Measurements from ENCODE around the gene CEBPB.
A peak's percentile ranks its signal among the peaks of the same experiment; 100 is the strongest.
"Not testable (repeated sequence)": the region's sequence is repeated elsewhere in the genome, so short reads cannot be mapped to it uniquely, and the experiment has no call there.

CEBPB gene

GRCh38 chr20:50153500-50154377 lies 36.9 kb upstream of the CEBPB start, which contains the start of gene PEDS1:
PEDS1 (minus strand) TSS chr20:50153723; CDS start chr20:50153637, 86 bp downstream.
- peaks cover 47% of the 10 kb centered on the region for H3K4me1 Mint-ChIP-seq
- no peaks in the 10 kb centered on the region for H3K27me3 Mint-ChIP-seq
- peak within 1 kb of the TSS; percentile 87 for H3K4me3 Mint-ChIP-seq
- peaks cover 2% of the 10 kb centered on the region for H3K36me3 Mint-ChIP-seq
- H3K9me3 Mint-ChIP-seq, result no peaks in the 10 kb centered on the region
- H3K27ac Mint-ChIP-seq, result peak within 1 kb of the TSS; percentile 74

- H3K27me3 Mint-ChIP-seq, H3K4me3 Mint-ChIP-seq, H3K36me3 Mint-ChIP-seq, H3K4me1 Mint-ChIP-seq, H3K9me3 Mint-ChIP-seq, H3K27ac Mint-ChIP-seq: not testable (repeated sequence)
Observed at GRCh38 chr20:50161494-50161893, 29.1 kb upstream of the CEBPB start.

GRCh38 chr20:50163570-50164317 lies 26.9 kb upstream of the CEBPB start:
- Mint-ChIP-seq H3K27me3 (no peaks in the 10 kb centered on the region), H3K9me3 (no peaks in the 10 kb centered on the region), H3K36me3 (no peaks in the 10 kb centered on the region), H3K4me1 (peaks cover 9% of the 10 kb centered on the region), H3K4me3 (no peak overlapping the region), H3K27ac (no peak overlapping the region)

- Mint-ChIP-seq H3K4me1 (peaks cover 14% of the 10 kb centered on the region), H3K27me3 (peaks cover 2% of the 10 kb centered on the region), H3K36me3 (no peaks in the 10 kb centered on the region), H3K27ac (peak overlapping the region; percentile 4), H3K4me3 (peak overlapping the region; percentile 15), H3K9me3 (no peaks in the 10 kb centered on the region)
Observed at GRCh38 chr20:50165684-50166554, 24.7 kb upstream of the CEBPB start.

GRCh38 chr20:50169329-50169823 lies 21.3 kb upstream of the CEBPB start:
- Mint-ChIP-seq H3K27me3 (peaks cover 6% of the 10 kb centered on the region), H3K4me1 (peaks cover 14% of the 10 kb centered on the region), H3K9me3 (no peaks in the 10 kb centered on the region), H3K4me3 (no peak overlapping the region), H3K27ac (no peak overlapping the region), H3K36me3 (no peaks in the 10 kb centered on the region)

GRCh38 chr20:50170549-50171220 lies 19.9 kb upstream of the CEBPB start:
- Mint-ChIP-seq H3K27ac (no peak overlapping the region), H3K4me3 (no peak overlapping the region), H3K27me3 (peaks cover 6% of the 10 kb centered on the region), H3K9me3 (no peaks in the 10 kb centered on the region), H3K4me1 (peaks cover 13% of the 10 kb centered on the region), H3K36me3 (no peaks in the 10 kb centered on the region)

GRCh38 chr20:50172347-50173013 lies 18.1 kb upstream of the CEBPB start:
- no peak overlapping the region for H3K4me3 Mint-ChIP-seq

GRCh38 chr20:50174456-50174855 lies 16.2 kb upstream of the CEBPB start:
- Mint-ChIP-seq H3K4me1 (peaks cover 1% of the 10 kb centered on the region), H3K36me3 (no peaks in the 10 kb centered on the region), H3K4me3 (no peak overlapping the region)

More at GRCh38 chr20:50172347-50173013, 18.1 kb upstream of the CEBPB start:
- no peaks in the 10 kb centered on the region for H3K9me3 Mint-ChIP-seq
- H3K4me1 Mint-ChIP-seq, result peaks cover 5% of the 10 kb centered on the region
- H3K27me3 Mint-ChIP-seq, result peaks cover 6% of the 10 kb centered on the region
- no peak overlapping the region for H3K27ac Mint-ChIP-seq
- no peaks in the 10 kb centered on the region for H3K36me3 Mint-ChIP-seq

GRCh38 chr20:50175938-50176933 lies 14.4 kb upstream of the CEBPB start:
- Mint-ChIP-seq H3K36me3 (no peaks in the 10 kb centered on the region), H3K4me1 (no peaks in the 10 kb centered on the region), H3K9me3 (no peaks in the 10 kb centered on the region), H3K4me3 (no peak overlapping the region), H3K27ac (no peak overlapping the region), H3K27me3 (peaks cover 3% of the 10 kb centered on the region)

More at GRCh38 chr20:50174456-50174855, 16.2 kb upstream of the CEBPB start:
- Mint-ChIP-seq H3K9me3 (no peaks in the 10 kb centered on the region), H3K27ac (no peak overlapping the region), H3K27me3 (peaks cover 3% of the 10 kb centered on the region)

GRCh38 chr20:50178672-50179071 lies 12.0 kb upstream of the CEBPB start:
- not testable (repeated sequence) for H3K4me1 Mint-ChIP-seq, H3K9me3 Mint-ChIP-seq, H3K4me3 Mint-ChIP-seq, H3K27ac Mint-ChIP-seq, H3K27me3 Mint-ChIP-seq, H3K36me3 Mint-ChIP-seq

GRCh38 chr20:50181344-50181743 lies 9.3 kb upstream of the CEBPB start:
- Mint-ChIP-seq H3K36me3 (no peaks in the 10 kb centered on the region), H3K4me1 (no peaks in the 10 kb centered on the region), H3K4me3 (no peak overlapping the region), H3K27me3 (peaks cover 6% of the 10 kb centered on the region), H3K9me3 (no peaks in the 10 kb centered on the region), H3K27ac (peak overlapping the region; percentile 63)

- no peaks in the 10 kb centered on the region for H3K4me1 Mint-ChIP-seq
- no peak overlapping the region for H3K27ac Mint-ChIP-seq
- H3K4me3 Mint-ChIP-seq, result no peak overlapping the region
- H3K36me3 Mint-ChIP-seq, result no peaks in the 10 kb centered on the region
- H3K27me3 Mint-ChIP-seq, result peaks cover 6% of the 10 kb centered on the region
- no peaks in the 10 kb centered on the region for H3K9me3 Mint-ChIP-seq
Observed at GRCh38 chr20:50182346-50182745, 8.3 kb upstream of the CEBPB start.

- H3K27ac Mint-ChIP-seq, result no peak overlapping the region
- no peaks in the 10 kb centered on the region for H3K9me3 Mint-ChIP-seq
- no peaks in the 10 kb centered on the region for H3K4me1 Mint-ChIP-seq
- no peak overlapping the region for H3K4me3 Mint-ChIP-seq
- H3K36me3 Mint-ChIP-seq, result no peaks in the 10 kb centered on the region
- peaks cover 6% of the 10 kb centered on the region for H3K27me3 Mint-ChIP-seq
Observed at GRCh38 chr20:50185426-50185825, 5.2 kb upstream of the CEBPB start.

Data from activated naive CD4-positive, alpha-beta T cell treated with anti-CD3 and anti-CD28 coated beads, Interleukin-2, amount 50 U/mL, for 24 hours (primary cell).